NCI-H1092 treated with DMSO at 0.1 percent for 48 hours (cell line): Measurements from ENCODE around the gene ASTL.
A peak's percentile ranks its signal among the peaks of the same experiment; 100 is the strongest.
"Not testable (repeated sequence)": the region's sequence is repeated elsewhere in the genome, so short reads cannot be mapped to it uniquely, and the experiment has no call there.

Source experiments
- DNase-seq: peaks from one replicate; lab custom pipeline; 2025; lab: John Stamatoyannopoulos, UW

Gene ASTL

DNA sequence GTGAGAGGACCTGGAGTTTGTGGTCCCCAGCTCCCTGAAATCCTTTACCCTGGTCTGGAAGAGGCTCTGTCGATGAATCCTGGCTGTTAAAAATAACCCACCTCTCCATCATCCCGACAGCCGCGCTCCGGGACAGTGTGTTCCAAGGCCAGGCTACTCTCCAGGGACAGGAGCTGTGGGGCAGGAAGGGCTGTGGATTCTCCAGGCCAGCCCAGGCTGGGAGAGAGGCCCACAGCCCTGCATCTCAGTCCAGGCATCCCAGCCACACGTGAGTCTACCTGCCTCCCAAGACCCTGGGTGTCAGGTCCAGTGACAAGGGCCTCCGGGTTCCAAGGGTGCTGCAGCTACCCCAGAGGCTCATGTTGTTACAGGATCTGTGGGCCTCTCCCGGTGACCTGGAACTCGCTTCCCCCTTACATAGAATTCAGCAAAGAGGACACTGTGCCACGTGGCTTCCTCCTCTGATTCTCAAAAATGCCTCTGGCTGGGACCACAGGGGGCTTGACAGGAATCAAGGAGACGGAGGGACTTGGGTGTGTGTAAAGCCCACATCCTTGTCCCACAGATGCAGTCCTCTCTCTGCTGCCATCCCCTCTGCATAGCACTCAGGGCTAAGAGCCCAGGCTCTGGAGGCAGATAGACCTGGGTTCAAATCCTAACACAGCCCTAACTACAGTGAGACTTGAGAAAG is 39.3 kb downstream of the ASTL start:
- DNase-seq = no peak

DNA sequence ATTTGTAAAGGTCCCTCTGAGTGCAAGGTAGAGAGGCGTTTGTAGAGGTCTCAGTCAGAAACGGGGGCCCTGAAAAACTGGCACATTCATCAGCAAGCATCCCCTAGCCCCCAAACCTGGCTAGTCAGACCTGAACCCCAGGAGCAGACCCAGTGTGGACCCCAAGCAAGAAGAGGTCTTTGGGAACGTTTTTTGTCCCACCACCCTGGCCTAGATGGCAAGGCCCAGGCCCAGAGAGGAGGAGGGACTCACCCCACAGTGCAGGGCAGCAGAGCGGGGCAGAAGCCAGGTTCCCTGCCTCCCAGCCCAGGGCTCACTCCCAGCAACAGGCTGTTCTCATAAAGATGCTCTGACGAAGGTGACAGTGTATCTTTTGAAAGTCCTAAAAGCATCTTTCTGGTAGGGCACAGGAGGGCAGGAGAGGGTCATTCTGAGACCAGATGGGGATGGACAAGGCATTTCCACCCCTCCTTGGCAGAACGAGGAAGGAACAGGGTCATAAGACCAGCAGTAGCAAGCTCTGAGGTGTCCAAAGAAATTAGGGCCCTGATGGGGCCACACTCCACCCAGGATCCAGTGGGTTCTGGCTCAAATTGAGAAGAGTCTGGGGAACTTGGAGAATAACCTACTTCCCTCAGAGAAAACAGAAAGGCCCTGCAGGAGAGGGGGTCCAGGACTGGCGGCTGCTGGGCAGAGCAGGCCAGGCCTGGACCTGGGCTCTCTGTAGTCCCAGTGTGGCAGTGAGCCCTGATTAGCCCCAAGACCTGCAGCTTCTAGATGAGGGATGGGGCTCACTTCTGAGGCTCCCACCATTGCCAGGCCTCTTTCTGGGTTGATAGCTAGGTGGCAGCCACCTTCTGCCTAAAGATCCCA is 40.1 kb downstream of the ASTL start:
- DNase-seq = no peak

DNA sequence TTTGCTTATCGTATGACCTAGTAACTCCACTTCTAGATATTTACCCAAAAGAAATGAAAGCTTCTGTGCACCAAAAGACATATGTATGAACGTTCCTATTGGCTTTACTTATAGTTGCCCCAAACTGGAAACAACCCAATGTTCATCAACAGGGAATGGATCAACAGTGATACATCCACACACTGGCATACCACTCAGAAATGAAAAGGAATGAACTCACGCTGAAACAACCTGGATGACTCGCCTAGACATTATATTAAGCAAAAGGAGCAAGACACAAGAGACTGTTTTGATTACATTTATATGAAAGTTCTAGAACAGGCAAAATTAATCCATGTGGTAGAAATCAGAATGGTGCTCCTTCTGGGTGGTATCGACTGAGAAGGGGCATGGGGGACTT is 40.9 kb downstream of the ASTL start:
- DNase-seq = no peak

DNA sequence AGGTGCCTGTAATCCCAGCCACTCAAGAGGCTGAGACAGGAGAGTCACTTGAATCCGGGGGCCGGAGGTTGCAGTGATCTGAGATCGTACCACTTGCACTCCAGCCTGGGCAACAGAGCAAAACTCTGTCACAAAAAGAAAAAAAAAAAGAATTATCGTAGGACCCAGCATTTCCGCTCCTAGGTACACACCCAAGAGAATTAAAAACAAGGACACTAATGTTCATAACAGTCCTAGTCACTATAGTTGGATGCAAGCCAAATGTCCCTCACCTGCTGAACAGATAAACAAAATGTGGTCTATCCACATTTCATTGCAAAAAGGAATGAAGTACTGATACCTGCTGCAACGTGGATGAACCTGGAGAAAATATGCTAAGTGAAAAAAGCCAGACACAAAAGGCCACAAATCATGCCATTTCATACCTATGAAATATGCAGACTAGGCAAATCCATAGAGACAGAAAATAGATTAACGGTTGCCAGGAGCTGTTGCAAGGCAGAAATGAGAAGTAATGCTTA is 43.1 kb downstream of the ASTL start:
- peak; percentile 4 for DNase-seq

DNA sequence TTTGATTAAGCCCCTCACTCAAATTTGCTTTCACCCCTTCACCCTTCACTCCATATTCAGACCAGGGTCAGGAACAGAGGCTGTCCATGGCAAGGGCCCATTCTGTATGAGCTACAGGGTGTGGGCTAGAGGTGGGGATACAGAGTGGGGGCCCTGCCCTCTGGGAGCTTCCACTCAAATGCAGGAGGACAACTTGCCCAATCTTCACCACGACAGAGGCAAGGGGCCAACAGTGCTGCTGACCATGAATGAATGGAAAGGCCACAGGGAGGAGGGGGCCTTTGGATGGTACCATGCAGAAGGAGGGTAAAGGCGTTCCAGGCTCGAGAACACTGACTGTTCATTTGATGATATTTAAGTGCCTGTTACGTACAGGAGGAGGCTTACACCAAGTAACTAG is 44.8 kb downstream of the ASTL start:
- no peak for DNase-seq

DNA sequence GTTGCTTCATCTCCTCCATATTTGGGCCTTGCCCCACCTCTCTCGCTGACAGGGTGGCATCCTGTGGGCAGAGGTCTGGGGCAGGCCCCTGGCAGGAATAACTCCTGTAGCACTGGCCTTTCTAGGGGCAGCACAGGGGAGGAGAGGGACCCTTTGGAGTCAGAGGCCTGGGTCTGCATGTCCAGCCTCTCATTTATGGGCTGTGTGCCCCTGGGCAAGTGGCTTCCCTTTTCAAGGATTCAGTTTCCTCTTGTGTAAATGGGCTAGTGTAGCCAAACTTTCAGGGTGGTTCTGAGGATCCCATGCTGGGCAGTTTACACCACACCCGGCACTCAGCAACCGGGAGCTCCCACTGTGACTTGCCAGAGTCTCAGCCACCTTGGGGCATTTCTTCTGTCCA is 45.4 kb downstream of the ASTL start:
- DNase-seq = no peak

DNA sequence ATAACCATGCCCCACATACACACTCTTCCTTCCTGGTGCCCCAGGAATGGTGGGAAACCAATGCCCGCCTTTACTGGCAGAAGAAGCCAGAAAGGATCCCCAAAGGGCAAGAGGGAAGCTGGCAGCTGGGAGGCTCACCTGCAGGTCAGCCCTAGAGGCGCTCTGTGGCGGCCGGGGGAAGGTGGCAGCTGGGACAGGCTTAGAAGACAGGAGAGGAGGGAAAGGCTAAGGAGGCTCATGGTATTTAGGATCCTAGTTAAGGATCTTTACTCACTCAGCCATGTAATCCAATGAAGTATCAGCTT is 45.8 kb downstream of the ASTL start:
- no peak for DNase-seq

DNA sequence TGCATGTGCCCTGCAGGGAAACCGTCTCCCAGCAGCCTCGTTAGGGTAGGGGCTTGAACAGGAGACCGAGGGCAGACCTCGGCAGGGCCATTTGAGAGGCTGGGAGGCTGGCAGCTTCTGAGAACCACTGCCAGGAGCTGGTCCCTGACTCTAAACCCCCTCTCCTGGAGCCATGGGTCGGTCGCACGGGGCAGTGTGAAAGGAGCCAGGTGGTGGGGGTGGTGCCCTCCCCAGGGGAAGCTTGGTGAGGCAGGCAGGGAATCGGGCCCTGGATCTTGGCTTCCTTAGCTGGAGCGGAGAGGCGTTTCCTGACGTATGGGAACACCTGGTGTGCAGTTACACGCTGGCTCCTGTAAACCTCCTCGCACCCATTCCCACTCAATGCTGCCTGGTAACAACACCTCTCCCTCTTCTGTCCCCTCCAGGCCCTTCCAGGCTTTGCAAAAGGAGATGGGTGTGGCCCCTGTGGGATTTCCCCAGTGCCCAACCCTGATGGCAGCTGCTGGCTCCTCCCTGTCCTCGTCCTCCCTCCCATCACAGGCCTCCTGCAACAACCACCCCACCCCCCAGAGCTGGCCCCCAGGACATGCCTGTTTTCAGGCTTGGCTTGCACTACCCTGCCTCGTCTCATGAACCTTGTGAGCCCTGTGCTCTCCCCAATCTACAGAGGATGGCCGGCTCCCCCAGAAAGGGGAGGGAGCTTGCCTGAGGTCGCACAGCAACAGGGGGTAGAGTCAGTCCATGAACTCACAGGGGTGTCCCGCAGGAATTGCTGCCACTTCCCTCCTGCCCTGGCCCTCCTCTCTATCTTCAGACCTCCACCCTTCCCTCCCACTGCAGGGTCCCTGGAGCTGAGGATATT is 46.4 kb downstream of the ASTL start:
- no peak for DNase-seq

DNA sequence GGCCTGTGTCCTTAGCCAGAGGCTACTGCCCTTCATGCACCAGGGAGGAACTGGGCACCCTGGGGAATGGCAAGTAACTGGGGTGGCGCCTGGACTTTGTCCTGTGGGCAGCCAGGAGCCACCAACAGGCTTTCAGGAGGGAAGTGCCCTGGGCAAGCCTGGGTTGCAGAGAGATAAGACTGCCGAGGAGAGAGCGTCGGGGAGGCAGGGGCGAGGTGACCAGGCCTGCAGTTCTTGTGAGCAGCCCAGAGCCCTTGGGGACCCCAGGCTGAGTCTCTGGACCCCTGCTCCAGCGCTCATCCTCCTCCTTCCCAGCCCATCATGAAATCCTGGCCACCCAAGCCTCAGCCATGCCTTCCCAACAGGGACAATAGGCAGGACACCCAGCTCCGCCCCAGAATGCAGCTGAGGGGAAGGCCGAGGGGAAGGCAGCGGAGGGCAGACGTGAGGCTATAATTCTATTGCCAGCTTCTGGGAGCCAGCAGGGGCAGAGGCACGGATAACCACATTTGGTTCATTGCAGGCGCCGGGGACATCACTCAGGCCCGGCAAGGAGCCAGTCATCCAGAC is 47.1 kb downstream of the ASTL start:
- no peak for DNase-seq

DNA sequence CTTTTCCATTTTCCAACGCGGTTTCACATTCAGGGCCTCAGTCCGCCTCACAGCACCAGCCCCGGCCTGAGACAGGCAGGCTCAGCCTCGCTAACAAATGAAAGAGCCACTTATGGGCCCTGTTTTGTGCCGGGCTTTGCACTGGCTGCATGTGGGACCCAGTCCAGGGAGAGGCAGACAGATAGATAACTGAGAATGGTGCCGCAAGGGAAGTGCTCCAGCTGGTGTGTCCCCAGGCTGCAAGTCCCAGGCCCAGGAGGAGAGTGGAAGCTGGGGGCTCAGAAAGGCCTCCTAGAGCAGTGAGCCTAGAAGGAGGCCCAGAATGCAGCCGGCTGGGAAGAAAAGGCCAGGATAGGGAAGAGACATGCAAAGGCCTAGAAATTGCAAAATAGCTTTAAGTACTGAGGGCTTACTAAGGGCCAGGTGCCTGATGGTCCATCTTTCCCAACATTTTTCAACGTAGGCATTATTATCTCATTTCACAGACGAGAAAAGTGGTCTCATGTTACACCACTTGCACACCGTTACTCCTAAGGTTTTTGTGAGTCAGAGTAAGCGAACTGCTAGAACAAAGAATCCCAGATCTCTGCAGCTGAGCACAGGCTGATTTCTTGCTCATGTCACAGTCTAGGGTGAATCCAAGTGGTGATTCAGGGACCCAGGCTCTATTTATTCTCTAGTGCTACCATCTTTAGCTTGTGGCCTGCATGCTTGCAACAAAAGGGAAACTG is 47.9 kb downstream of the ASTL start:
- DNase-seq = peak; percentile 23

DNA sequence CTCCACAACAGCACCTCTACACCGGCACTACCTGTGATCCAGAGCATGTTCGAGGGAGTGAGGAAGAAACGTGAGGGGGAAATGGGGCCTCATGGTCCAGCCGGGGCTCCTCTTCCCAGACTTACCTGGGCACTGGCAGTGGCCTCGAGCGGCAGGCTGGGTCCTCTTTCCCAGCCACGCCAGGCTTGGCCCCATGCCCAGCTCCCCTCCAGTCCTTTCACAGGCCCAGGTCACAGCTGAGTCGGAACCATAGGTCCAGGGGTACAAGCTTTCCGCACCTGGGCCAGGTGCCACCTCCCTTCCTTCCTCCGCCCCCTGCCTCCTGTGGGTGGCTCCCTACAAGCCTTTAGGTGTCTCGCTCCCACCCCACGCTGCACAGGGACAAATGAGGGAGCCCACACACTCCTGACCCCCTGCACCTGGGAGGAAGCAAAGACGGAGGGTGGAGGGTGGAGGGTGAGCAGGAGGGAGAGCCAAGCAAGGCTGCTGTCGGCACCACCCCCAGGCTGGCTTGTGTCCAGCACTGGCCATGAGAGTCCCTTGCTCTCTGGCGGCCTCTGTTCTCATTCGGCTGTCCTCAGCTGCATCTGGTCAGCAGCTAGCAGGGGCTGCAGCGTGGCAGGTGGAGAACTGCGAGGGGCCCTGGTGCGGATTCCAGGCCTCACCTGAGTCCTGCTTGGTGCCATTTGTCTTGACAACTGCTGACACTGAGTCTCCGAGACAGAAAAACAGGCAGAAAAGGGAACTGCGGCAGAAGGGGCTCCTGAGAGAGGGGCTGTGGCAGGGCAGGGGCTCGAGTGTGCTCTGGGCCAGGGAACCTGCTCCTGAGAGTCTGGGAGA is 48.7 kb downstream of the ASTL start:
- DNase-seq = peak; percentile 25

DNA sequence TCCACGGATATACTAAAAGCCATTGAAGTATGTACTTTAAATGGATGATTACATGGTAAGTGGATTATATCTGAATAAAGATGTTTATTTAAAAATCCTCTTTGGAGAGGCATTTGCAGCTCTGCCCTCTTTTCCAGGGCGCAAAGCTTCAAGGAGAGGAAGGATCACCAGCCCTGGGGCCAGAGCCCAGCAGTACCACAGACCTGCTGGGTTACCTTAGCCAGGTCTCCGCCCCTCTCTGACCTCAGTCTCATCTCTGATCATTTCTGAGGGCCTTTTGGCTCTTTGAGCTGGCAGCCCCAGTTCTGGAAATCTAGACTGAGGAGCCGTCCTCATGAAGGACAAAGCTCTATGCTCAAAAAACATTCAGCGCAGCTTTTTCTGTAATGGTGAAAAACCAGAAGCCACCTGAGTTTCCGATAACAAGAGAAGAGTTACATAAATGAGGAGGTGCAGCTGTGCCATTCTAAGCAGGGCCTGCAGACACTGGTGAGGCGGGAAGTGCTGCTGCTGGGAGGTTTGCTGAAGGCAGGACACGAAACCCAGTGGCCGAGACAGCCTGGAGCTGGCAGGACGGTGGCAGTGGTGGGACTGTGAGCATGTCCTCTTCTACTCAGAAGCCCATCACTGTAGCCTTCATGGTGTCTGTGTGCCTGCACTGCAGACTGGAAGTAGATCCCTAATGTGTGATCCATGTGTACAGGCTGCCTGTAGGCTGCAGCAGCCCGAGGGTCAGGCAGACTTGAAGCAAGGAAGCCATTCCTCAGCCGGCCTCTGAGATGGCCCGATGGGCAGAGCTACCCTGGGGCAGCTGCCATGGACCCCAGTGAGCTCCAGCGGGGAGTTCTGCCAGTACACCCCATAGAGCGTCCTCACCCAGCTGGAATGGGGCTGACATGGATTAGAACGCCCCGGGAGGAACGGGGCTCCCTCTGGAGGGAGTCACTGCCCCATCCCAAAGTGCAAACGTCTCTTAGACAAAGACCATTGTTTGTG is 49.7 kb downstream of the ASTL start:
- DNase-seq = peak; percentile 39

DNA sequence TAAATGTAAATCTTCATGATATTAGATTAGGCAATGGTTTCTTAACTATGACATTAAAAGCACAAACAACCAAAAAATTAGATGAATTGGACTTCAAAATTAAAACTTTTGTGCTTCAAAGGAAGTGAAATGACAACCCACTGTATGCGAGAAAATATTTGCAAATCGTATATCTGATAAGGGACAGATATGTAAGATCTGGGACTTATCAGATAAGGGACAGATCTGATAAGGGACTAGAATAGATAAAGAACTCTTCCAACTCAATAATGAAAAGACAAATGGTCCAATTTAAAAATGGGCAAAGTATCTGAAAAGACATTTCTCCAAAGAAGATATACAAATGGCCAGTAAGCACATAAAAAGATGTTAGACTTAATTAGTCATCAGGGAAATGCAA is 51.2 kb downstream of the ASTL start:
- DNase-seq = no peak

DNA sequence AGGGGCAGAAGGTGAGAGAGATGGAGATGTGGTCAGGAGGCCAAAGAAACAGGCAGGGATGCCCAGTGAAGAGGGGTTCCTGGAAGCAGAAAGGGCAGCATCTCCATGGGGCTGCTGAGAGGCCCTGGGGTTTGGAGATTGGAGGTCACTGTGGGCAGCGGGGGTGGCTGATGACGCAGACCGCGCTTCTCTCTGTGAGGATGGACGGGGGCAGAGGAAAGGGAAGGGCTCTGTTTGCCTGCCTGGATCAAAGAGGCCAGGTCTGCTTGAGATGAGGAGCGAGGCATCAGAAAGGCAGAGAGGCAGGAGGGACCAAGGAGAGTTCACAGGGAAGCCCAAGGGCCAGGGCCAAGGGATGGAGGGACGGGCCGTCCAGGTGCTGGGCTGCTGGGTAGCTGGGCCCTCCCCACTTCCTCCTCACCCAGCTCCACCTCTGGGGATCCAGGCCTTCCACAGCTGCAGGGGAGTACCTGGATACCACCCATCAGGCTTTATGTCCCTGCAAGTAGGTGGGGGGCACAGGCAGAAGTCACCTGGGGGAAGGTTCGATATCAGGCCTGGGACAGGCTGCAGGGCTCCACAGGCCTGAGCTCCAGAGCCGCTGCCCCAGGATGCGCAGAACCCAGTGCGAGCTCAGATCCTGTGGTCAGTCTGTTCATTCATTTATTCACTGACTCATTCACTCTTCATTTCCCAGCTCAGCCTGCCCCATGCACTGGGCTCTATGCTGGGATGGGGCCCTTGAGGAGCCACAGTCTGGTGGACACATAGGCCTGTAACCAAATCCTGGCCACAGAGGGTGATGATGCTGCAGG is 52.6 kb downstream of the ASTL start:
- no peak for DNase-seq

DNA sequence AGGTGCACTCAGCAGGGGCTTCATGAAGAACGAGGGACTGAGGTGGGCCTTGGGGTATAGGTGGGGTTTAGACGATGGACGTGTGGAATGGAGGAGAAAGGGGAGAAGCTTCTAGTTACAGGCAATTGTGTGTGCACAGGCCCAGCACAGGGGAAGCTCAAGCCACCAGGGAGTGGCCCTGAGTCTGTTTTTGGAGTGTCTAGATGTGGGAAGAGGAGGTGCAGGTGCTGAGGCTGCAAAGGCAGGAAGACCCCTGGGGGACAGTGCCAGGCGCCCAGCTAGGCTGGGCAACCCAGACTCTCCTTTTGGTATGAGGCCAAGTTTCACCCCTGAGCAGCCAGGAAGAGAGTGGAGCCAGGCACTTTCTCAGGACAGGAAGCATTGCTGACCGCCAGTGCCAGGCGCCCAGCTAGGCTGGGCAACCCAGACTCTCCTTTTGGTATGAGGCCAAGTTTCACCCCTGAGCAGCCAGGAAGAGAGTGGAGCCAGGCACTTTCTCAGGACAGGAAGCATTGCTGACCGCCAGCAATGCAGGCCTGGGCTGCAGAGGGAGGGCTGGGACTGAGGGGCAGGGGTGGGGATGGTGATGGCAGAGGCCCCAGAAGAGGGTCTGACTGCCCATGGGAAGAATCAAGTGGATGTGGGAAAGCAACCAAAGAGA is 53.3 kb downstream of the ASTL start:
- not testable (repeated sequence) for DNase-seq

DNA sequence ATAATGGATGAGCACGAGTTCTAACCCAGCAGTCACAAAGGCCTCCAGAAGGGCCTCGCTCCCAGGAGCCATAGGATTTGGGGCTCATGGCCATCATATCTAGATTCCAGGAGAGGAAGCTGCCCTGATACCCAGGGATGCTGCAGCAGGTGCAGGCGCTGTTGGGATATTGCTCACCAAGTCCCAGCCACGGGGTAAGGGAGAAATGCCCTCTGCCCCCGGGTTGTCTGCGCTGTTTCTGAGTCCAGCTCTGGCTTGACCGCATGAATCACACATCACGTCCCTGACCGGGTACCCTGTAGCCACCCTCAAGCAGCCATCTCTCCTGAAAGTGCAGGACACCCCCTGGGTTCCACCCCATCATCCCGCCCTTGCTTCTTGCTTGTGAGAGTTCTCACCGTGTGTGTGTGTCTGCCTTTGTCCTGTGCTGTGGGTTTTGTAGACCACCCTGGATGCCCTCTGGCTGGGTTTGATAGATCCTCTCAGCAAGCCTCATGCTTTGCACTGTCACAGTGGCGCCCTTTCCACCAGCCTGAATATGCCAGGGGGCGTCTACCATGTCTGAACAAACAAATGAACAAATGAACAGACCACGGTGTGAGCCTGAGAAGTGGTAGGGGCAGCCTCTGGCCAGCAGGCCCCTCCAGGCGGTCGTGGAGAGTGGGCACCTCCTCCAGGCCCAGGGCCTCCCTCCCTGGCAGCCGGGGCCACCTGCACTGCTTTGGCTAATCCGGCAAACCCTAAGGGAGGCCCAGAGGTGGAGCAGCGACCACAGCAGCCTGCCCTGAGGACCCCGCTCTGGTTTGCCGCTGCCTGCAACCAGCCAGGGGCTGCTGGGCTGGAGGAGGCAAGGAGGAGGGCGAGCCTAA is 54.1 kb downstream of the ASTL start:
- no peak for DNase-seq
